ENCODE data around the gene SORL1-AS1.

The SORL1-AS1 gene

DNA sequence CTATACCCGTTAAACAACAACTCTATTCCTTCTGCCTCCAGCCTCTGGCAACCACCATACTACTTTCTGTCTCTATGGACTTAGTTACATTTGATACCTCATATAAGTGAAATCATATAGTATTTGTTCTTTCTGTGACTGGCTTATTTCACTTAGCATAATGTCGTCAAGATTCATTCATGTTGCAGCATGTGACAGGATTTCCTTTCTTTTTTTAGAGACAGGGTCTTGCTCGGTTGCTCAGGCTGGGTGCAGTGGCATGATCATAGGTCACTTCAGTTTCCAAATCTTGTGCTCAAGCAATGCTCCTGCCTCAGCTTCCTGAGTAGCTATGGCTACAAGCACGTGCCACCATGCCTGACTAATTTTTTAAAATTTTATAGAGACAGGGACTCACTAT is 30.1 kb downstream of the SORL1-AS1 start:
- H3K4me3 ChIP-seq: no peak overlapping the region
- POLR2A ChIA-PET: interaction anchor here (1.3 kb wide), 1 partner anchor 24 kb away, joined by 3 read pairs; no protein-coding TSS in a partner anchor
- RAD21 ChIA-PET (ENCODE audit: unreplicated experiment): interaction anchor here (2.4 kb wide), 1 partner anchor 55 kb away, joined by 16 read pairs; no protein-coding TSS in a partner anchor
- peak overlapping the region; percentile 72 for H3K4me2 ChIP-seq (ENCODE audit: control insufficient read depth, insufficient read depth)
- H3K9ac ChIP-seq (ENCODE audit: control insufficient read depth, insufficient read depth, low read length): no peak overlapping the region
- ATAC-seq: peak; percentile 70
- no TSS peak for BruUV-seq (replicated peaks)
- H4K20me1 ChIP-seq (ENCODE audit: control insufficient read depth, insufficient read depth): no peaks in the 10 kb centered on the region
- H3K27ac ChIP-seq (ENCODE audit: control insufficient read depth, insufficient read depth): no peak overlapping the region
- CTCF ChIA-PET: interaction anchor here (0.6 to 4.3 kb wide), 4 partner anchors 8 to 105 kb away, joined by 3 to 21 read pairs (median 4); no protein-coding TSS in a partner anchor
- H3K9me3 ChIP-seq (replicated peaks; ENCODE audit: control insufficient read depth, insufficient read depth, low read length): no peaks in the 10 kb centered on the region; the same call in 2 of the 3 replicates
- 1% methylated on average over 4 of the region's 4 CpGs for WGBS (ENCODE audit: insufficient coverage, insufficient replicate concordance, low lambda C conversion rate, missing lambda C conversion rate)
- DNase-seq (ENCODE audit: low read depth, low spot score): peak; percentile 72
- H2AFZ ChIP-seq (ENCODE audit: control insufficient read depth, low read depth, low read length): peak overlapping the region; percentile 46
- in situ Hi-C loops (cut with MboI): no loop called here
- intact Hi-C loops (cut with micrococcal nuclease; ENCODE audit: unreplicated experiment): loop anchor here (5.0 kb wide), 2 partner anchors 55 to 85 kb away; no protein-coding TSS in a partner anchor
- no peaks in the 10 kb centered on the region for H3K27me3 ChIP-seq (replicated peaks in 1 of 2; ENCODE audit: control insufficient read depth in 2 of 2, insufficient read depth in 2 of 2, low read length in 1 of 2)
- FAIRE-seq: peak; percentile 38
- SMC1A ChIA-PET (ENCODE audit: uncharacterized antibody, unreplicated experiment): interaction anchor here (1.6 to 10.5 kb wide), 5 partner anchors 10 to 168 kb away, joined by 4 to 103 read pairs (median 34); no protein-coding TSS in a partner anchor
- H3K79me2 ChIP-seq (ENCODE audit: control insufficient read depth, insufficient read depth, low read length): no peaks in the 10 kb centered on the region
- H3K36me3 ChIP-seq (ENCODE audit: control insufficient read depth in 2 of 2, insufficient read depth in 2 of 2, low read length in 1 of 2): no peaks in the 10 kb centered on the region
- peaks cover 53% of the 10 kb centered on the region for H3K4me1 ChIP-seq (ENCODE audit: control insufficient read depth, insufficient read depth, low read length)
- TF ChIP-seq CREB1 (IDR thresholded peaks at IDR 0.05; ENCODE audit: low read depth) (peak; percentile 62; the same call in 1 of the 2 replicates), BMI1 (IDR thresholded peaks at IDR 0.05; ENCODE audit: borderline replicate concordance) (peak; percentile 51; the same call in 1 of the 2 replicates), NR2F1 (conservative IDR thresholded peaks at IDR 0.05) (0 out of 2 replicates have a peak, but pooled peaks have one; percentile 20), MEF2A (IDR thresholded peaks at IDR 0.05; ENCODE audit: insufficient read depth, low read depth, low read length) (peak; percentile 61; the same call in 1 of the 2 replicates), RAD51 (IDR thresholded peaks at IDR 0.05) (peak; percentile 78), MXI1 (IDR thresholded peaks at IDR 0.05; ENCODE audit: low read depth, low read length) (0 out of 2 replicates have a peak, but pooled peaks have one; percentile 32), WRNIP1 (IDR thresholded peaks at IDR 0.05; ENCODE audit: borderline replicate concordance, low read depth, low read length) (no peak), TAF1 (IDR thresholded peaks at IDR 0.05; ENCODE audit: borderline replicate concordance, low read depth, low read length) (no peak), EP300 (IDR thresholded peaks at IDR 0.05; ENCODE audit: borderline replicate concordance in 1 of 2, control insufficient read depth in 1 of 2, low read depth in 2 of 2, low read length in 2 of 2) (peak in 1 of 2 experiments; percentile 53; a peak in 1 of 4 replicates), ZNF217 (IDR thresholded peaks at IDR 0.05) (0 out of 2 replicates have a peak, but pooled peaks have one; percentile 51), MEF2B (IDR thresholded peaks at IDR 0.05; ENCODE audit: partially characterized antibody, poor library complexity, severe bottlenecking) (peak; percentile 56), NFIC (IDR thresholded peaks at IDR 0.05; ENCODE audit: low read depth, low read length) (no peak), PBX3 (IDR thresholded peaks at IDR 0.05; ENCODE audit: insufficient replicate concordance, low read depth, low read length) (no peak), MYC (IDR thresholded peaks at IDR 0.05; ENCODE audit: insufficient read depth, insufficient read length, insufficient replicate concordance, low read length, severe bottlenecking) (no peak), PAX5 (IDR thresholded peaks at IDR 0.05; ENCODE audit: borderline replicate concordance, low read depth, low read length) (0 out of 2 replicates have a peak, but pooled peaks have one; percentile 37)
- TF ChIP-seq, protein P1, sequence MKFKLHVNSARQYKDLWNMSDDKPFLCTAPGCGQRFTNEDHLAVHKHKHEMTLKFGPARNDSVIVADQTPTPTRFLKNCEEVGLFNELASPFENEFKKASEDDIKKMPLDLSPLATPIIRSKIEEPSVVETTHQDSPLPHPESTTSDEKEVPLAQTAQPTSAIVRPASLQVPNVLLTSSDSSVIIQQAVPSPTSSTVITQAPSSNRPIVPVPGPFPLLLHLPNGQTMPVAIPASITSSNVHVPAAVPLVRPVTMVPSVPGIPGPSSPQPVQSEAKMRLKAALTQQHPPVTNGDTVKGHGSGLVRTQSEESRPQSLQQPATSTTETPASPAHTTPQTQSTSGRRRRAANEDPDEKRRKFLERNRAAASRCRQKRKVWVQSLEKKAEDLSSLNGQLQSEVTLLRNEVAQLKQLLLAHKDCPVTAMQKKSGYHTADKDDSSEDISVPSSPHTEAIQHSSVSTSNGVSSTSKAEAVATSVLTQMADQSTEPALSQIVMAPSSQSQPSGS (IDR thresholded peaks at IDR 0.05; ENCODE audit: low read length): 0 out of 2 replicates have a peak, but pooled peaks have one; percentile 30
- TF ChIP-seq, protein P2, sequence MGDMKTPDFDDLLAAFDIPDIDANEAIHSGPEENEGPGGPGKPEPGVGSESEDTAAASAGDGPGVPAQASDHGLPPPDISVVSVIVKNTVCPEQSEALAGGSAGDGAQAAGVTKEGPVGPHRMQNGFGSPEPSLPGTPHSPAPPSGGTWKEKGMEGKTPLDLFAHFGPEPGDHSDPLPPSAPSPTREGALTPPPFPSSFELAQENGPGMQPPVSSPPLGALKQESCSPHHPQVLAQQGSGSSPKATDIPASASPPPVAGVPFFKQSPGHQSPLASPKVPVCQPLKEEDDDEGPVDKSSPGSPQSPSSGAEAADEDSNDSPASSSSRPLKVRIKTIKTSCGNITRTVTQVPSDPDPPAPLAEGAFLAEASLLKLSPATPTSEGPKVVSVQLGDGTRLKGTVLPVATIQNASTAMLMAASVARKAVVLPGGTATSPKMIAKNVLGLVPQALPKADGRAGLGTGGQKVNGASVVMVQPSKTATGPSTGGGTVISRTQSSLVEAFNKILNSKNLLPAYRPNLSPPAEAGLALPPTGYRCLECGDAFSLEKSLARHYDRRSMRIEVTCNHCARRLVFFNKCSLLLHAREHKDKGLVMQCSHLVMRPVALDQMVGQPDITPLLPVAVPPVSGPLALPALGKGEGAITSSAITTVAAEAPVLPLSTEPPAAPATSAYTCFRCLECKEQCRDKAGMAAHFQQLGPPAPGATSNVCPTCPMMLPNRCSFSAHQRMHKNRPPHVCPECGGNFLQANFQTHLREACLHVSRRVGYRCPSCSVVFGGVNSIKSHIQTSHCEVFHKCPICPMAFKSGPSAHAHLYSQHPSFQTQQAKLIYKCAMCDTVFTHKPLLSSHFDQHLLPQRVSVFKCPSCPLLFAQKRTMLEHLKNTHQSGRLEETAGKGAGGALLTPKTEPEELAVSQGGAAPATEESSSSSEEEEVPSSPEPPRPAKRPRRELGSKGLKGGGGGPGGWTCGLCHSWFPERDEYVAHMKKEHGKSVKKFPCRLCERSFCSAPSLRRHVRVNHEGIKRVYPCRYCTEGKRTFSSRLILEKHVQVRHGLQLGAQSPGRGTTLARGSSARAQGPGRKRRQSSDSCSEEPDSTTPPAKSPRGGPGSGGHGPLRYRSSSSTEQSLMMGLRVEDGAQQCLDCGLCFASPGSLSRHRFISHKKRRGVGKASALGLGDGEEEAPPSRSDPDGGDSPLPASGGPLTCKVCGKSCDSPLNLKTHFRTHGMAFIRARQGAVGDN (IDR thresholded peaks at IDR 0.05): peak; percentile 71
